NCI-H345 (cell line): ENCODE data around the gene SYNDIG1.

Source experiments
- DNase-seq: peaks from one replicate; lab custom pipeline; 2025; lab: John Stamatoyannopoulos, UW

SYNDIG1 gene

GRCh38 chr20:24634855-24635254 lies 165.4 kb downstream of the SYNDIG1 start:
- DNase-seq, result peak; percentile 30

- DNase-seq, result no peak
Measured at GRCh38 chr20:24636626-24637025, 167.2 kb downstream of the SYNDIG1 start.

GRCh38 chr20:24637087-24637486 lies 167.7 kb downstream of the SYNDIG1 start:
- DNase-seq, result no peak

GRCh38 chr20:24637941-24638340 lies 168.5 kb downstream of the SYNDIG1 start:
- DNase-seq, result no peak

- DNase-seq, result no peak
Measured at GRCh38 chr20:24638591-24639548, 169.4 kb downstream of the SYNDIG1 start.

GRCh38 chr20:24640276-24640675 lies 170.8 kb downstream of the SYNDIG1 start:
- DNase-seq, result no peak

- no peak for DNase-seq
Measured at GRCh38 chr20:24640686-24641085, 171.3 kb downstream of the SYNDIG1 start.

- DNase-seq, result no peak
Measured at GRCh38 chr20:24643731-24644626, 174.6 kb downstream of the SYNDIG1 start.

- no peak for DNase-seq
Measured at GRCh38 chr20:24646321-24646720, 176.9 kb downstream of the SYNDIG1 start.

GRCh38 chr20:24647713-24648112 lies 178.3 kb downstream of the SYNDIG1 start:
- DNase-seq, result no peak

- DNase-seq, result no peak
Measured at GRCh38 chr20:24648481-24648880, 179.1 kb downstream of the SYNDIG1 start.

- no peak for DNase-seq
Measured at GRCh38 chr20:24648919-24649318, 179.5 kb downstream of the SYNDIG1 start.

GRCh38 chr20:24649787-24650490 lies 180.5 kb downstream of the SYNDIG1 start:
- no peak for DNase-seq

- DNase-seq, result no peak
Measured at GRCh38 chr20:24651171-24651975, 181.9 kb downstream of the SYNDIG1 start.

- DNase-seq, result no peak
Measured at GRCh38 chr20:24651976-24652345, 182.5 kb downstream of the SYNDIG1 start.

GRCh38 chr20:24653306-24653705 lies 183.9 kb downstream of the SYNDIG1 start:
- no peak for DNase-seq

GRCh38 chr20:24654425-24654824 lies 185.0 kb downstream of the SYNDIG1 start:
- no peak for DNase-seq

- DNase-seq, result no peak
Measured at GRCh38 chr20:24656391-24656790, 187.0 kb downstream of the SYNDIG1 start.

GRCh38 chr20:24657196-24657595 lies 187.8 kb downstream of the SYNDIG1 start:
- no peak for DNase-seq

GRCh38 chr20:24657878-24658620 lies 188.6 kb downstream of the SYNDIG1 start:
- no peak for DNase-seq
